GM19395 (cell line): ENCODE measurements around the gene DSG4.
"Not testable (repeated sequence)": the region's sequence is repeated elsewhere in the genome, so short reads cannot be mapped to it uniquely, and the experiment has no call there.

Experiments used
- ATAC-seq: cut with Tn5 transposase; IDR thresholded peaks from one replicate; pipeline ENCODE4 v1.9.1; 2021; ENCODE audit warnings: mild to moderate bottlenecking, moderate library complexity; ENCODE audit not compliant: unreplicated experiment

Gene DSG4, protein sequence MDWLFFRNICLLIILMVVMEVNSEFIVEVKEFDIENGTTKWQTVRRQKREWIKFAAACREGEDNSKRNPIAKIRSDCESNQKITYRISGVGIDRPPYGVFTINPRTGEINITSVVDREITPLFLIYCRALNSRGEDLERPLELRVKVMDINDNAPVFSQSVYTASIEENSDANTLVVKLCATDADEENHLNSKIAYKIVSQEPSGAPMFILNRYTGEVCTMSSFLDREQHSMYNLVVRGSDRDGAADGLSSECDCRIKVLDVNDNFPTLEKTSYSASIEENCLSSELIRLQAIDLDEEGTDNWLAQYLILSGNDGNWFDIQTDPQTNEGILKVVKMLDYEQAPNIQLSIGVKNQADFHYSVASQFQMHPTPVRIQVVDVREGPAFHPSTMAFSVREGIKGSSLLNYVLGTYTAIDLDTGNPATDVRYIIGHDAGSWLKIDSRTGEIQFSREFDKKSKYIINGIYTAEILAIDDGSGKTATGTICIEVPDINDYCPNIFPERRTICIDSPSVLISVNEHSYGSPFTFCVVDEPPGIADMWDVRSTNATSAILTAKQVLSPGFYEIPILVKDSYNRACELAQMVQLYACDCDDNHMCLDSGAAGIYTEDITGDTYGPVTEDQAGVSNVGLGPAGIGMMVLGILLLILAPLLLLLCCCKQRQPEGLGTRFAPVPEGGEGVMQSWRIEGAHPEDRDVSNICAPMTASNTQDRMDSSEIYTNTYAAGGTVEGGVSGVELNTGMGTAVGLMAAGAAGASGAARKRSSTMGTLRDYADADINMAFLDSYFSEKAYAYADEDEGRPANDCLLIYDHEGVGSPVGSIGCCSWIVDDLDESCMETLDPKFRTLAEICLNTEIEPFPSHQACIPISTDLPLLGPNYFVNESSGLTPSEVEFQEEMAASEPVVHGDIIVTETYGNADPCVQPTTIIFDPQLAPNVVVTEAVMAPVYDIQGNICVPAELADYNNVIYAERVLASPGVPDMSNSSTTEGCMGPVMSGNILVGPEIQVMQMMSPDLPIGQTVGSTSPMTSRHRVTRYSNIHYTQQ

GRCh38 chr18:31376477-31376876 is at the start of gene DSG4:
Gene DSG4, plus strand, starts transcription at chr18:31376777. Its CDS starts 135 bp downstream, at chr18:31376912.
- no peak for ATAC-seq

- ATAC-seq = no peak
Observed at GRCh38 chr18:31329787-31330438, 46.7 kb upstream of the DSG4 start.

DNA sequence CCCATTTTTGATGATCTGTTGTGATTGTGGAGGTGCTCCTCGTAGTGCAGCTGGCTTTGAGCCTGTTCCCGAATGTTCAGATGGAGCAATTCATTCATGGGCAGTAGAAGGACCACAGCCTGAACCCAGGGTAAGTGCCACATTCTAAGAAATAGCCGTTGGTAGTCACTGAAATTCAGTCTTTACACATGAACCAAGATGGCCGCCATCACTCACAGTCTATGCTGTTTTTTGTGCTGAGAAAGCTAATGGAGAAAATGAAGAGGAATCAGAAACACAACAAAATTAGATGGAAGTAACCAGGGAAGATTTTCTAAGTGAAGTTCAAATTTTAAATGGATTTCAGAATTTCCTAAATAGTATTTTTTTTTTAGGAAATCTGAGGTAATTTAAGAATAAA is 33.1 kb upstream of the DSG4 start:
- ATAC-seq = no peak

GRCh38 chr18:31353336-31353735 is 23.2 kb upstream of the DSG4 start:
- ATAC-seq = not testable (repeated sequence)

DNA sequence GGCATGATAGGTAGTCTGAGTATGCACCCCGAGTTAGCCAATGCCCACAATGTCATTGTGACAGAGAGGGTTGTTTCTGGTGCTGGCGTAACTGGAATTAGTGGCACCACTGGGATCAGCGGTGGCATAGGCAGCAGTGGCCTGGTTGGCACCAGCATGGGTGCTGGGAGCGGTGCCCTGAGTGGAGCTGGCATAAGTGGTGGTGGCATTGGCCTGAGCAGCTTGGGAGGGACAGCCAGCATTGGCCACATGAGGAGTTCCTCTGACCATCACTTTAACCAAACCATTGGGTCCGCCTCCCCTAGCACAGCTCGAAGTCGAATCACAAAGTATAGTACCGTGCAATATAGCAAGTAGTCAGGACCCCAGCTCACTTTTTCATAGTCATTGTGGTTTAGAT is 21.6 kb upstream of the DSG4 start:
- no peak for ATAC-seq

DNA sequence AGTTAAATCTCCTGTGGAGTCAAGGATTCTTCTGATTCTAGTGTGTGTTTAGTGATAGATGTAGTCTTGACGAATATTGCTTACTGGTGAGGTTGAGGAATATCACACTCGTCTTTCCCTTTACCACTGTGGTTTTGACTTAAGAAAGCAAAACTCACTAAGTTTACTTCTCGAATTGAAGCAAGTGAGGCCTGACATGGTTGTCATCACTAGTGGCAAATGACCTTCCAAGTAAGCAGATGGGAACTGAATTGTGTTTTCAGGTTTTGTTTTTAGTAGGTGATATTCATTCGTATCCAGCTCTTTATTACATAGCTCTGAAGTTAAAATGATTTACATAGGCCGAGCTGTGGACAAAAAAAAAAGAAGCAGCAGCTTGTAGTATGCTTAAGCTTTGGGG is 20.6 kb upstream of the DSG4 start:
- ATAC-seq = no peak

DNA sequence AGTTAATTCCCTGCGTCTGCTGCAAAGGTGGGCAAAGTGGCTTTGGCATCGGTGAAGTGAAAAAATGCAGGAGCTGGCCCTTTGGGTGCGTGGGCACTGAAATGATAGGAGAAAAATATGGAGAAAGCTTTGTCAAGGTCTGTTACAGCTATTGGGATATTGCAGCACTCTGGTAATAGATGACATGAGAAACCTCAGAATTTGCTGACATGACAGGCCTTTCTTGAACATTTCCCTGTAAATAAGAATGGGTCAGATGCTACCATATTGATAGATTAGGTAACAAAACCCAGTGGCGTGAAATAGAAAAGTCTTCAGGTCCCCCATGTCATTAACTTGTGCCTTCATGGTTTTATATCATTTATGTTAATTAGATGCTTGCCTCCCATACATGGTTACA is 12.4 kb upstream of the DSG4 start:
- ATAC-seq = no peak

- ATAC-seq = no peak
Observed at GRCh38 chr18:31369478-31369877, 7.1 kb upstream of the DSG4 start.

DNA sequence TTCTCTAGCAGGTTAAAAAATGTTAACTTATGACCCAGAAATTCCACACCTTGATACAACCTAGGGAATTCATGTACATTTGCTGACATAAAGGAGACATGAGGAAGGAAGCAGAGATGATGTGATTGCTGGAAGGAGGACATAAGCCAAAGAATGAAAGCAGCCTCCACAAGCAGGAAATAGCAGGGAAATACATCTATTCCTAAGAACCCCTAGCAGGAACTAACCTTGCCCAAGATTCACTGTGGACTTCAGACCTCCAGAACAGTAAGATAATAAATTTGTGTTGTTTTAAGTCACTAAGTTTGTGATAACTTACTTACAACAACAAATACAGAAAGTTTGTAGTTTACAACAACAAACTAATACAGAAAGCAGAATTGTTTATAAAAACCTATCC is 4.6 kb upstream of the DSG4 start:
- no peak for ATAC-seq

- ATAC-seq = no peak
Observed at GRCh38 chr18:31373641-31374040, 2.9 kb upstream of the DSG4 start.

DNA sequence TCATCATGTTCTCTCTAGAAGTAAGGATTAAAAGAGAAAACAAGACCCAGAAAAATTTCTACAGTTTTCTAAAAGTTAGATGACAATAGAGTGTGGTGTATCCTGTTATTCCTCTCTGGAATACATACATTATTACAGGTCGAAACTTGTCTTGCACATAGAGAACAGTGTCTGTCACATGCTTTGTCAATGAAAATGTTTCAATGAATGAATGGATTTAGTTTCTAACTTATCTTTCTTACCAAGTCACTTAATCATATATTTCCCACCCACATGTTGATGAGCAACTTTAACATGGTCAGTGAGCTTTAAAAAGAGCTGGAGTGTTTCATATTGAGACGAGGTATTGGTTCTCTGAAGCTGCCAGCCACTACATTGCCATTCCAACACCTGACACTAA is 4.3 kb downstream of the DSG4 start:
- ATAC-seq = no peak

GRCh38 chr18:31382107-31382506 is 5.5 kb downstream of the DSG4 start:
- no peak for ATAC-seq

DNA sequence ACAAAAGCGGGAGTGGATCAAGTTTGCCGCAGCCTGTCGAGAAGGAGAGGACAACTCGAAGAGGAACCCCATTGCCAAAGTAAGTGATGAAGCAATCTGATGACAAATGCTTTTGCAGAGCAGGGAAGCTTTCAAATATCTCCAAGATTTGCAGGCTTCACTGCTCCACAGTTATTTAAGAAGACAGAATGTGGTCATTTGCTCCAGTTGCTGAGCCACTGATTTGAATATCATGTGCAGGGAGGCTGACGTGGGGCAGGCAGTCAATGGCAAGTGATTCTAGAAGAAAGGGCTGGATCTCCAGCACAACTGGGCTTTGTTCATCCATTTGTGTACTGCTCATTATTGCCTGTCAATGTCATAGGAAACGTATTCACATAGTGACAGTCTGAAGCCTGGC is 10.2 kb downstream of the DSG4 start:
- ATAC-seq = no peak

- ATAC-seq = no peak
Observed at GRCh38 chr18:31393286-31393685, 16.7 kb downstream of the DSG4 start.

GRCh38 chr18:31396796-31397612 is 20.4 kb downstream of the DSG4 start:
- ATAC-seq = no peak

DNA sequence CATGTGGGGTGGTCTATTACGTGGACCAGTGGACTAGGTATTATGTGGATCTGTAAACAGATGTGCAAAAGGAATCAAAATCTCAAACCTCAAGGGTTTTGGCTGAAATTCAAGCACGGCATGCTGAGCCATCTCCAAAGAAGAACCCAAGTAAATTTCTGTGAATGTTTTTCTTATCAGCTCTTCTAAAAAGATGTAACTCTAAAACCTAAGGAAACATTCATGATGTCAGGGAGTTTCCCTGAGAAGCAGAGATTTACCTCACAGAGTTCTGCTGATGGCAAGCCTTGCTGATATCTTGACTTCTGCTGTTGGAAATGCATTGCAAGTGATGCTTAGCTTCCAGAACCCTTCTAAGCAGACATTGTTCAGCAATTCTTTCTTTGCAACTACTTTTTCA is 21.6 kb downstream of the DSG4 start:
- ATAC-seq = no peak

DNA sequence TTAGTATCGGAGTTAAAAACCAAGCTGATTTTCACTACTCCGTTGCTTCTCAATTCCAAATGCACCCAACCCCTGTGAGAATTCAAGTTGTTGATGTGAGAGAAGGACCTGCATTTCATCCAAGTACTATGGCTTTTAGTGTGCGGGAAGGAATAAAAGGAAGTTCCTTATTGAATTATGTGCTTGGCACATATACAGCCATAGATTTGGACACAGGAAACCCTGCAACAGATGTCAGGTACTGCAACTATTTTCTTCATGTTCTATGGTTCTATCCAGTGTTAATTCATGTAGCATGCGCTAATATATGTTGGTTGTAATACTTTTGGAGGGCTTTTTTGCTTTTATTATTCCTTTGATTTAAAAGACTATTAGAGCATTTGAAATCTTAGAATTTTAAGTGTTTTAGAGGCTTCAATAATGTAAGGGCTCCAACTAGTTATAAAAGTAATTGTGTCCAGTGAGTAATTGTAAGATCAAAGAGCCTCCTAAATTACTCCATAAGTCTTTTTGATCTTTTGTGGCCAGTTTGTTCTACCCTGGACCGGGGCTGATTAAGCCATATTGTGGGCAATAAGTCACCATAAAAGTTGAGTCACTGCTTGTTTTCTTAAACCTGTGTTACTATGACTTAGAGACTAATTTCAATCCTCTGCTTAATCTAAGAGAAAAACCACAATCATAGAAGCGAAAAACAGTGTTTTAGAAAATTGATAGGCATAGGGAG is 22.9 kb downstream of the DSG4 start:
- ATAC-seq = no peak

DNA sequence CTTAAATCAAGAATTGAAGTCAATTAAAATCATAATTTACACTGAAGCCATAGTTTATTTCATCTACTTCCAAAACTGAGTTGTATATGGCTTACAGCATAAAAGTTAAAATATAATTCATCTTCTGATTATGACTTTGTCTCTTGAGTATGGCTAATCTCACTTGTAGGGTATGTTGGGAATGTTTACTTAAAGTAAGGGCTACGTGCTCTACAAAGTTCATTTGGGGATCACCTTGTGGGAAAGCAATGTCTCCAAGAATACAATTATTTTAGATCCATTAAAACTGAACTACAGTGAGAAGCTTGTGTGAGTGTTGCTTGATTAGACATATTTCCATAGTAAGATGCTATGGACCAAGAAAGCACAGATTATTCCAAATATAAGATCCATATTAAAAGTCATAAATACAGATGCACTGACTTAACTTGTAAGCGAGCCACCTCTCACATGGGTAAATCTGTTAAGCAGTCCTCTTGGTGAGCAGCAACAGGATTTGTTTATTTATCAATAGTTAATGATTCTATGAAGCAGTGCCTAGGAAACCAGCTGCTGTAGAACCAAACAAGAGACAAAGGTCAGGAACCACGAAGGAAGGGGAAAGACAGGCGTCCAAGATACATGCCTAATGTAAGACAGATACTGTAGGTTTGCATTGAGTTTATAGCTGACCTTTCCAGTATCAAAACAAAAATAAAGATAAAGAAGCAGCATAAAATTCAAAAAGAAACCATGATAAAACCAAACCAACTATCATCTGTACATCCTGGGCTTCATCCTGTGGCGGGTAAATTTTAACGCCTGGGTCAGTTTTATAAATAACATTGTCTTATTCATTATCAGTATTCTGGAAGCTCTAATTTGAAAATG is 24.8 kb downstream of the DSG4 start:
- ATAC-seq = no peak

- ATAC-seq = no peak
Observed at GRCh38 chr18:31402026-31402373, 25.4 kb downstream of the DSG4 start.
